ENCODE results near the gene TBATA.

Gene TBATA, protein sequence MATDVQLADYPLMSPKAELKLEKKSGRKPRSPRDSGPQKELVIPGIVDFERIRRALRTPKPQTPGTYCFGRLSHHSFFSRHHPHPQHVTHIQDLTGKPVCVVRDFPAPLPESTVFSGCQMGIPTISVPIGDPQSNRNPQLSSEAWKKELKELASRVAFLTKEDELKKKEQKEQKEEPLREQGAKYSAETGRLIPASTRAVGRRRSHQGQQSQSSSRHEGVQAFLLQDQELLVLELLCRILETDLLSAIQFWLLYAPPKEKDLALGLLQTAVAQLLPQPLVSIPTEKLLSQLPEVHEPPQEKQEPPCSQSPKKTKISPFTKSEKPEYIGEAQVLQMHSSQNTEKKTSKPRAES

GRCh38 chr10:70785190-70785589 is at the start of gene TBATA:
Gene TBATA, minus strand, starts transcription at chr10:70785377. Its CDS starts 1,998 bp downstream, at chr10:70783379.
- DNase-seq (ENCODE audit: low read depth in 2 of 2), result no peak

DNA sequence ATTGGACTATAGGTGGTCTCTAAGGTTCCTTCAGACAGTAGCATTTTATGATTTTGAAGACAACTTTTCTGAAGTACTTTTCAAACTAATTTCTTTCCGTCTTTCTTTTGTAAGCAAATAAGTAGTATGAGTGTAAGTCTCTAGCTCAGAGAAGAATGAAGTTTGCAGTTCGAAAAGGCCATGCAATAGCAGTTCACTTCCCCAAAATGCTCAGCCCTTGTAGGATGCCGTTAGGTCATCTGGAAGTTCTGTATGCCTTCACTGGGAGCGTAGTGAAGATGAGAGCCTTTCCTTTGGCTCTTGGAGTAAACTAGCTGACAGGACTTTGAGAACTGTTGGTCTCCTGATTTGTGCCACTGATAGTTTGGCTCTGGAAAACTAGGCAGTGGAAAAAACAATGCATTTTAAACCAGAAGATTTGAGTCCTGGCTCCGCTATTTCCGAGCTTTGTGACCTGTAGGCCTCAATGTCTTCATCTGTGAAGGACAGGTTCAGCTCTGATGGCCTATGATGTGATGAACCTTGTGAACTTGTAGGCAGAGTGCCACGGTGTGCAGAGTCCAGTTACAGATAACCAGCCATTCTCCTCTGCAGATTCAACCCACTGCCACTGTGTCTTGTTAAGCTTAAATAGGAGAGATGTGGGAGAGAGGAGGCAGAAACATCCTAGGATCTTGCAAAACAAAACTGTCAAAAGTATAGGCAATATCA is 49.4 kb upstream of the TBATA start:
- DNase-seq (ENCODE audit: low read depth in 2 of 2), result no peak

DNA sequence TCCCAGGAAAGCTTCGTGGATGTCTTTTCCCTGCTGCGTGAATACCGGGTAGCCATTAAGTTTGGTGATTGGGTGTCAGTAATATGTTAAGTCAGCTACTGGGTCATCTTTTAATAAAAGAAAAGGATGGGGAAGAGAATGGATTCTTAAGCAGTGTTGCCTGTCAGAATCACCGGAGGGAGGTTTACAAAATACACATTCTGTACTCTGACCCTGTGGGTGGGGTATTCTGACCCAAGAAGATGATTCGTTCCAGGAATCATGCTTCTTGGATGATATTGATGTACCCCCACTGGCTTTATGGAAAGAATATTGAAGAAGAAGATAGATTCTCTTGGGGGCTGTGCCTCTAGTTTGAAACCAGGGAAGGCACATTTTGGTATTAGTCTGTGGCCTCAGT is 48.8 kb upstream of the TBATA start:
- no peak for DNase-seq (ENCODE audit: low read depth in 2 of 2)

DNA sequence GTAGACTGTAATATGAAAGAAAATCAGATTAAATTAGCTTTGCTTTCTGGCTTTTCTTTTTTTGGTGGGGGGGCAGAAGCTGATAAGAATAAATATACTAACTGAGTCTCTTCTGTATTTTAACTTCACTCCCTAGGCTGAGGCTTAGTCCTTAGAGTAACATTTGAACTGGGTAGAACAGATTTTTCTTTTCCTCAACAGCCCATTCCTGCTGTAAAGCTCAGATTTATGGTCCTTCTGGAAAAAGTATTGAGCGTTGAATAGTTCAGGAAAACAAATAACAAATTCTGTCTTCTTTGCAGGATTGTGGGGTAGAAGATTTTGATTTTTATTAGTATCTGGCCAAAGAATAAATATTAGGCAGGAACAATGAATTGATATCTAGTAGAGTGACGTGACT is 48.4 kb upstream of the TBATA start:
- no peak for DNase-seq (ENCODE audit: low read depth in 2 of 2)

DNA sequence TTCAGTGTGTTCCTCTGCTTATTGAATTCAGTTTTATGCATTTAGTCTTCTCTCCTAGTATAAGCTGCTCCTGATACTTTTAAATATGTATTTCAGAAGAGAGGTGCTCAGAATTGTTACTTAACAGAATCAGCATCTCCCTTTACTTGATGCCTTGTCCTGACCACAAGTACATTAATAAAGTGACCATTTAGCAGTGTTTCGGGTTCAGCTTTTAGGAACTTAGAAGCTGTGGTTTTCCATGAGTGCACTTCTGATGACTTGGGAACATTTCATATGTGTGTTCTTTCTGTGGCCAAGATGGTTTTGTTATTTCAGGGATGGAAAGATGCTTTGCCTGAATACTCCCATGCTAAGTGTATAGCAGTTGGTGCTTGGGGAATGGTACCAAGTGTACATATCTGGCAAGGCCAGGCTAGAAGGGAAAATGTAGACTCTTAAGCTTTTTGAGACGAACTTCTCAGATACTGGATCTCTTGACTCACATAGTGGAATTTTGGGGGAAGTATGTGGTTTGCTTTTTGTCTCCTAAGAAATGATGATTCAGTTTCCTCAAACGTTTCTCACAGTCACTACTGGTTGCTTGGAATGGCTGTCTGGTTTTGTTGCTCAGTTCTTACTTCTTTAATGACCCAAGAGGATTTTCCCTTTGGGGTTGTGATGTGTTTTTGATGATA is 47.8 kb upstream of the TBATA start:
- no peak for DNase-seq (ENCODE audit: low read depth in 2 of 2)

GRCh38 chr10:70832221-70832620 is 47.0 kb upstream of the TBATA start:
- no peak for DNase-seq (ENCODE audit: low read depth in 2 of 2)

- no peak for DNase-seq (ENCODE audit: low read depth in 2 of 2)
Observed at GRCh38 chr10:70830164-70830563, 45.0 kb upstream of the TBATA start.

DNA sequence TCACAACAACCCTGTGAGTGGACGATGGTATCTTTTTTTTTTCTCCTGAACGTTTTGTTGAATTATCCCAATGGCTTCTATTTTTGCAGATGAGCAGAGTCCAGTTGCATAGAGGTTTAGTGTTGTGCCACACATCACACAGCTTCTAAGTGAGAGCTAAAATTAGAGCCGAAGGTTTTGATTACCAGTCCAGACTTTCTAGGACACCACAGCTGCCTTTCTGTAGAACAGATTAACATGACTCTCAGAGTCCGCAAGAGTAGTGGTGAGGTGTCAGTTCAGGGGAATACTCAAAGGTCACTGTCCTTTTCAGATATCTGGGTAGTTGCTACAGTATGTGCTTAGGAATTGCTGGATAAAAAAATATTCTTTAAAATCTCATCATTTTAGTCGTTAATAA is 44.4 kb upstream of the TBATA start:
- no peak for DNase-seq (ENCODE audit: low read depth in 2 of 2)

DNA sequence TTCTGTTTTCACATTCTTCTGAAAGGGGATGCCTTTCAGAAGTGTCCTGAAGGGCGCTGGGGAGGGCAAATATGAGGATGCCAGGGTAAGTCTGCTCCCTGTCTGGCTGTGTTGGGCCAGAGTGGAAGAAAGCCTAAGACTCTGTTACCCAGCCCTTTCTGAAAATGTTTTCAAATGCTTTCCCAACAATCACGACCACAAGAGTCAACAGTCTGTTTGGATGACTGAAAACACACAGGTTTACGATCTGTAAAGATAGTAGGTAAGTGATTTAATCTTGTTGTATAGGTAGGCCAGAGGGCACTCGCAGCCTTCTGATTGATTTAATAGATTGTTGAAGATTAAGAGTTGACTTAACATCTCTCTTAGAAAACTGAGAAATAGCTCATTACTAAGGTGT is 43.7 kb upstream of the TBATA start:
- no peak for DNase-seq (ENCODE audit: low read depth in 2 of 2)

- DNase-seq (ENCODE audit: low read depth in 2 of 2), result no peak
Observed at GRCh38 chr10:70827086-70827757, 42.0 kb upstream of the TBATA start.

- DNase-seq (ENCODE audit: low read depth in 2 of 2), result no peak
Observed at GRCh38 chr10:70822076-70822820, 37.1 kb upstream of the TBATA start.

GRCh38 chr10:70820976-70821750 is 36.0 kb upstream of the TBATA start:
- no peak for DNase-seq (ENCODE audit: low read depth in 2 of 2)

- DNase-seq (ENCODE audit: low read depth in 2 of 2), result peak; percentile 12 to 27
Observed at GRCh38 chr10:70816220-70816894, 31.2 kb upstream of the TBATA start.

DNA sequence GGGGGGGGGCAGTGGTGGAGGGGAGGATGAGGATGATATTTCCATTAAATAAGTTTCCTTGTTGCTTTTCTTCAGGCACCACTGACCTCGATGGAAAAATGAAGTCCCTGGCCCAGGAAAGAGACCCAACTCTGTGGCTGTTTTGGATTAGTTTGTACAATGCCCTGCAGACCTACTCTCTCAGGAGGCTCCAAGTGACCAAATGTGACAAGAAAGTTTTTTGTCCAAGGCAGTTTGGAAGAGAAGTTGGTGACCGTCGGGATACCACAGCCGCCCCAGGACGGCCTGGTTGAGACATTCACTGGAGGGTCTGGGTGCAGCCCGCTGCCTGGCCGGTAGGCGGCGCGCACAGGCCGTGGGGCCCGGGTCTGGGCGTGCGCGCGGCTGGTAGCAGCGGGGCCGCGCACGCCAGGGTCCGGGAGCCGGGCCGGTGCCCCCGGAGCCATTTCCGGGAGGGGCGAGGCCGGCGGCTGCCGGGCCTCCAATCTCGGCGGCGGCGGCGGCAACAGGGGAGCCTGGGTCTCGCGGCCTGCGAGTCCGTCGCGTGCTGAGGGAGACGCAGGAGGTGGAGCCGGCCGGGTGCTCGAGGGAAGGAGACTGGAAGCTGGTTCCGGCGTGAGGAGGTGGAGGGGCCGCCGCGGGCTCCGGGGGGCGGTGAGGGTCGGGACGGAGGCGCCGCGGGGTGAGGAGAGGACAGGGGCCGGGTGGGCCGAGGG is 30.5 kb upstream of the TBATA start, which contains the start of gene SGPL1:
Gene SGPL1 (plus strand): TSS at position 445 of the 716 bp plus-strand sequence. CDS start 906 bp downstream, outside the sequence.
- peak; percentile 80 to 84 for DNase-seq (ENCODE audit: low read depth in 2 of 2)

- DNase-seq (ENCODE audit: low read depth in 2 of 2), result no peak
Observed at GRCh38 chr10:70814126-70814525, 28.9 kb upstream of the TBATA start.

DNA sequence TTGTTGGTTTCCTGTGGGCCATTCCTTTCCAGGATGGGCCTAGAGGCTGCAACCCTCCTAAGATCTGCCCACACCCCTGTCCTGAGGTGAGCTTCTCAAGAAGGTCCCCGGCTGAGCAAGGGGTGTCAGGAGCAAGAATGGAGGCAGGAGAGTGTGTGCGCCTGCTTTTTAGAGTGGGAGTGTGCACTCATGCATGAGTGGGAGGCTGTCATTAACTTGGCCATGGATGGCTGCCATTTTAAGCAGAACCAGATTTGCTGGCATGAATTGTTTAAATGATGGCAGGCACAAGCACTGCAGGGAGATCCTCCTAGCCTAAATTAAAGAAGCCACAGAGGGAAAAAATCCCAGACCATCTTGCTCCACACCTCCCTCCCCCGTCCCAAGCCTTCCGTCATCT is 27.6 kb upstream of the TBATA start:
- DNase-seq (ENCODE audit: low read depth in 2 of 2), result no peak

DNA sequence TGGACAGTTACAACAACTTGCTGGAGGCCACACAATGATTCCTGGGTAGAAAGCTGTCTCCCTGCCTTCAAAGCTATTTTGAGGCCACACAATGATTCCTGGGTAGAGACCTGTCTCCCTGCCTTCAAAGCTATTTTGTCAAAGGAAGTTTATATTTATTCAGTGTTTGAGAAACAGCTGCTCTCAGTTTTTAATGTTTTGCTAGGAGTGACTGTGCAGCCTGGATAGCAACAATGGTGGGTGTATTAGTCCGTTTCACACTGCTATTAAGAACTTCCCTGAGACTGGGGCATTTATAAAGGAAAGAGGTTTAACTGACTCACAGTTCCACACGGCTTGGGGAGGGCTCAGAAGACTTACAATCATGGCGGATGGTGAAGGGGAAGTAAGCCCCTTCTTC is 26.7 kb upstream of the TBATA start:
- no peak for DNase-seq (ENCODE audit: low read depth in 2 of 2)

DNA sequence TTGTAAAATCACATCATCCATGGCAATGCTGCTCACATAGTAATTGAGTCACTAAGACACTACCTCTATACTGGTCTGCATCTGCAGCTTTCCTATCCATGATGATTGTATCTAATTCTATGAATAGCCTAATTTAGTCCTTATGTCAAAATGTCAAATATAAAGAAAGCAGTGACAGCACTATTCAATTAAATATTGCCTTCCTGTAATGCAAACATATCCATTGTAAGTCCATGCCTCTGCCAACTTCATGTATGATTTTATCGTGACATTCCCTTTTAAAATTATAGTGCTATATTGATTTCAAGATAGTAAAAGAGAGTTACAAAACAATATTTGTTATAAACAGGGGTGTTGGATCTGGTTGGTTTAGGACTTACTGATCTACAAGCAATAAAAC is 25.8 kb upstream of the TBATA start:
- no peak for DNase-seq (ENCODE audit: low read depth in 2 of 2)

DNA sequence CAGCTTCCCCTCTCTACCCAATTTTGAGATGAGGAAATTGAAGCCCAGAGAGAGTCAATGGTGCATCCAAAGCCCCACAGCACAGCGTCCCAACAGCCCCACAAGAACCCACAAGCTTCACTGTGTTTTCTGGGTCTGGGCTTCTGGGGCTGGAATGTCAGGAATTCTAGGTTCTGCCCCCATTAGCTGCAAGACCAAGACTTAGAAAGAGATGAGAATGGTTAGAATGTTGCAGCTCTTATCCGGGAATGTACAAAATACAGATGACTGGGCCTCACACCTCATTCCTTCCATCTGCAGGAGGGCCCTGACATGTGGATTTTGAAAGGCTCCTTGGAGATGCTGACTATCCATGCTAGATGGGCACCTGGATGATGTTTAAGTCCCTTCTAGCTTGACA is 24.5 kb upstream of the TBATA start:
- DNase-seq (ENCODE audit: low read depth in 2 of 2), result no peak

Data from activated CD4-positive, alpha-beta T cell treated with anti-CD3 and anti-CD28 coated beads for 24 hours (primary cell).